Bronchial epithelial cell (primary cell): ENCODE measurements around the gene CSHL1. TPM values are rescaled to one million over a fixed set of nuclear protein-coding genes. Genes with fewer than 3 reads are reported as not detected.
"Not testable (repeated sequence)": the region's sequence is repeated elsewhere in the genome, so short reads cannot be mapped to it uniquely, and the experiment has no call there.

Source experiments
- DNase-seq: peaks from one replicate; pipeline ENCODE4 v3.0.0-alpha.2; 2010; ENCODE audit warnings: low read depth
- FAIRE-seq: peaks from 2 replicates; lab custom pipeline; 2011; peaks lifted over from hg19 to GRCh38; lab: Jason Lieb, UNC
- H3K27me3 ChIP-seq: 2 replicates; pipeline ENCODE4 v1.5.1; 2011; ENCODE audit warnings: low read length; ENCODE audit not compliant: control insufficient read depth, insufficient read depth
- H3K36me3 ChIP-seq: 2 replicates; pipeline ENCODE4 v1.5.1; 2011; ENCODE audit warnings: low read length; ENCODE audit not compliant: control insufficient read depth, insufficient read depth
- H3K4me3 ChIP-seq: 2 replicates; pipeline ENCODE4 v1.5.1; 2011; ENCODE audit warnings: mild to moderate bottlenecking, low read depth, low read length, control low read depth
- total RNA-seq: library from RNA; depleted of rRNA; stranded (reverse); fragments of >200 nt; gene quantifications from 2 replicates; pipeline ENCODE4 v1.2.1, GENCODE V29; 2014
- TF ChIP-seq, protein P1 (sequence below): IDR thresholded peaks from 2 replicates; pipeline ENCODE4 v1.5.1; 2011; ENCODE audit warnings: mild to moderate bottlenecking, moderate library complexity, low read length, control low read depth, inconsistent platforms; ENCODE audit not compliant: insufficient read depth, severe bottlenecking

Gene CSHL1
- total RNA-seq, 1 donor from 2014 or later = not detected

DNA sequence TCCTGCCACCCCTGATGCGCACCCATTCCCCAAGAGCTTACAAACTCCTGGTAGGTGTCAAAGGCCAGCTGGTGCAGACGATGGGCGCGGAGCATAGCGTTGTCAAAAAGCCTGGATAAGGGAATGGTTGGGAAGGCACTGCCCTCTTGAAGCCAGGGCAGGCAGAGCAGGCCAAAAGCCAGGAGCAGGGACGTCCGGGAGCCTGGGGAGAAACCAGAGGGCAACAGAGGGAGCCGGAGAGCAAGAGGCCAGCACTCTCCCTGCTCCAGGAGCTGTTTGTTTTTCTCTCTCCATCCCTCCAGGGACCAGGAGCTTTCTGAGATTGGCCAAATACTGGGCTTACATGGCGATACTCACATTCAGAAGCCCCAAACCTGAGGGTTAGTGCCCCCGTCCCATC is 7.2 kb upstream of the CSHL1 start:
- Histone ChIP-seq H3K4me3 (no peak overlapping the region), H3K36me3 (no peaks in the 10 kb centered on the region), H3K27me3 (peaks cover 5% of the 10 kb centered on the region)
- TF ChIP-seq, protein P1, sequence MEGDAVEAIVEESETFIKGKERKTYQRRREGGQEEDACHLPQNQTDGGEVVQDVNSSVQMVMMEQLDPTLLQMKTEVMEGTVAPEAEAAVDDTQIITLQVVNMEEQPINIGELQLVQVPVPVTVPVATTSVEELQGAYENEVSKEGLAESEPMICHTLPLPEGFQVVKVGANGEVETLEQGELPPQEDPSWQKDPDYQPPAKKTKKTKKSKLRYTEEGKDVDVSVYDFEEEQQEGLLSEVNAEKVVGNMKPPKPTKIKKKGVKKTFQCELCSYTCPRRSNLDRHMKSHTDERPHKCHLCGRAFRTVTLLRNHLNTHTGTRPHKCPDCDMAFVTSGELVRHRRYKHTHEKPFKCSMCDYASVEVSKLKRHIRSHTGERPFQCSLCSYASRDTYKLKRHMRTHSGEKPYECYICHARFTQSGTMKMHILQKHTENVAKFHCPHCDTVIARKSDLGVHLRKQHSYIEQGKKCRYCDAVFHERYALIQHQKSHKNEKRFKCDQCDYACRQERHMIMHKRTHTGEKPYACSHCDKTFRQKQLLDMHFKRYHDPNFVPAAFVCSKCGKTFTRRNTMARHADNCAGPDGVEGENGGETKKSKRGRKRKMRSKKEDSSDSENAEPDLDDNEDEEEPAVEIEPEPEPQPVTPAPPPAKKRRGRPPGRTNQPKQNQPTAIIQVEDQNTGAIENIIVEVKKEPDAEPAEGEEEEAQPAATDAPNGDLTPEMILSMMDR = no peak
- DNase-seq (no peak), FAIRE-seq (no peak)

DNA sequence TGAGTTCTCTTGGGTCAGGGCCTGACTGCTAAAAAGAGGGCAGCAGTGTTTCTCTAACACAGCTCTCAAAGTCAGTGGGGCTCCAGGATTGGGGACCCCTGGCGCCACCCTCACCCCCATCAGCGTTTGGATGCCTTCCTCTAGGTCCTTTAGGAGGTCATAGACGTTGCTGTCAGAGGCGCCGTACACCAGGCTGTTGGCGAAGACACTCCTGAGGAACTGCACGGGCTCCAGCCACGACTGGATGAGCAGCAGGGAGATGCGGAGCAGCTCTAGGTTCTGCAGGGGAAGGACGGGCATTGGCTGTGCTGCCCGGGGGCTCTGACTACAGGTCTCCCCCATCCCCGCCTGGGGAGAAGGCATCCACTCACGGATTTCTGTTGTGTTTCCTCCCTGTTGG is 6.6 kb upstream of the CSHL1 start:
- no peaks in the 10 kb centered on the region for H3K36me3 ChIP-seq
- peaks cover 5% of the 10 kb centered on the region for H3K27me3 ChIP-seq
- TF ChIP-seq, protein P1 = no peak
- H3K4me3 ChIP-seq = no peak overlapping the region
- no peak for DNase-seq
- no peak for FAIRE-seq

DNA sequence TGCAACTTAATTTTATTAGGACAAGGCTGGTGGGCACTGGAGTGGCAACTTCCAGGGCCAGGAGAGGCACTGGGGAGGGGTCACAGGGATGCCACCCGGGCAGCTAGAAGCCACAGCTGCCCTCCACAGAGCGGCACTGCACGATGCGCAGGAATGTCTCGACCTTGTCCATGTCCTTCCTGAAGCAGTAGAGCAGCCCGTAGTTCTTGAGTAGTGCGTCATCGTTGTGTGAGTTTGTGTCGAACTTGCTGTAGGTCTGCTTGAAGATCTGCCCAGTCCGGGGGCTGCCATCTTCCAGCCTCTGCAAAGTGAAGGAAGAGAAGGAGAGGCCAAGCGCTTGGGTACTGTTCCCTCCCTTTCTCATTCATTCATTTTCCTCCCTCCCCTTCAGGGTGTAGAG is 6.1 kb upstream of the CSHL1 start:
- not testable (repeated sequence) for H3K27me3 ChIP-seq, FAIRE-seq

DNA sequence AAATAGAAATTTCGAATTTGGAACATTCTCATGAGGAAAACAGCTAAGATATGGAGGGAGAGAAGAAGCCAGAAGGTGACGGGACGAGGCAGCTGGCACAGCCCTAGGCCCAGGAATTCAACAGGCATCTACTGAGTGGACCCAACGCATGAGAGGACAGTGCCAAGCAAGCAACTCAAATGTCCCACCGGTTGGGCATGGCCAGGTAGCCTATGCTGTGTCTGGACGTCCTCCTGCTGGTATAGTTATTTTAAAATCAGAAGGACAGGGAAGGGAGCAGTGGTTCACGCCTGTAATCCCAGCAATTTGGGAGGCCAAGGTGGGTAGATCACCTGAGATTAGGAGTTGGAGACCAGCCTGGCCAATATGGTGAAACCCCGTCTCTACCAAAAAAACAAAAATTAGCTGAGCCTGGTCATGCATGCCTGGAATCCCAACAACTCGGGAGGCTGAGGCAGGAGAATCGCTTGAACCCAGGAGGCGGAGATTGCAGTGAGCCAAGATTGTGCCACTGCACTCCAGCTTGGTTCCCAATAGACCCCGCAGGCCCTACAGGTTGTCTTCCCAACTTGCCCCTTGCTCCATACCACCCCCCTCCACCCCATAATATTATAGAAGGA is 5.6 kb upstream of the CSHL1 start:
- FAIRE-seq = no peak

More for the DNA sequence above, 6.1 kb upstream of the CSHL1 start:
- DNase-seq, H3K4me3 ChIP-seq, H3K36me3 ChIP-seq: not testable (repeated sequence)

DNA sequence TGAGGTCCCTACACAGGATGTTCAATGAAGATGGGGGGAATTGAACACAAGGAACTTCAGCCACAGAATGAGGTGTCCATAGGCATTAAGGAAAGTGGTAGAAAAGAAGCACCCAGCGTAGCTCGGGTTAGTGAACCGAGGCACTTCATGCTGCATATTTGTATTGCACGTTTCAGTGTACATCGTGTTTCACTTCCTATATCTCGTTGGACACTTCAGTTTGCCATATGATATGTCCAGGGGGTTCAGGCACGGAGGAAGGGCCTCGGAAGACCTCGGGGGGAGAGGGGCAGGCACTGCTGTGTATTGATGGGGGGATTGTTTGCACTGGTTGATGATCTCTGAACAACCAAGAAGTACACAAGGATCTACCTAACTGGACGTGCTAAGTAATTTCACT is 4.7 kb upstream of the CSHL1 start:
- H3K27me3 ChIP-seq, H3K4me3 ChIP-seq, FAIRE-seq, H3K36me3 ChIP-seq, DNase-seq: not testable (repeated sequence)

More for the DNA sequence above, 5.6 kb upstream of the CSHL1 start:
- Histone ChIP-seq H3K4me3 (no peak overlapping the region), H3K36me3 (no peaks in the 10 kb centered on the region), H3K27me3 (peaks cover 7% of the 10 kb centered on the region)
- no peak for DNase-seq
- TF ChIP-seq, protein P1 = no peak

DNA sequence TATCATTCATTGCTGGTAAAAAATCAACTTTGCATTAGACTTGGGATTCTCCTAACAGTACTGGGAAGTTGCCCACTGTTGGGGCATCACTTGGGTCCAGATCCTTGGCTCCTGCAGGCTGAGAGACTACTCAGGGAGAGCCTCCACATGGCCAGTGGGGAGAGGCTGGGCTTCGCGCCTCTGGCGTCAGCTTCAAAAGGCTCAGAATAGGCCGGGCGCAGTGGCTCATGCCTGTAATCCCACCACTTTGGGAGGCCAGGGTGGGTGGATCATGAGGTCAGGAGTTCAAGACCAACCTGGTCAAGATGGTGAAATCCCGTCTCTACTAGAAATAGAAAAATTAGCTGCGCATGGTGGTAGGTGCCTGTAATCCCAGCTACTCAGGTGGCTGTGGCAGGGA is 3.4 kb upstream of the CSHL1 start:
- H3K27me3 ChIP-seq = peaks cover 8% of the 10 kb centered on the region
- H3K4me3 ChIP-seq = no peak overlapping the region
- no peak for FAIRE-seq
- H3K36me3 ChIP-seq = no peaks in the 10 kb centered on the region
- DNase-seq = no peak
- TF ChIP-seq, protein P1 = no peak

DNA sequence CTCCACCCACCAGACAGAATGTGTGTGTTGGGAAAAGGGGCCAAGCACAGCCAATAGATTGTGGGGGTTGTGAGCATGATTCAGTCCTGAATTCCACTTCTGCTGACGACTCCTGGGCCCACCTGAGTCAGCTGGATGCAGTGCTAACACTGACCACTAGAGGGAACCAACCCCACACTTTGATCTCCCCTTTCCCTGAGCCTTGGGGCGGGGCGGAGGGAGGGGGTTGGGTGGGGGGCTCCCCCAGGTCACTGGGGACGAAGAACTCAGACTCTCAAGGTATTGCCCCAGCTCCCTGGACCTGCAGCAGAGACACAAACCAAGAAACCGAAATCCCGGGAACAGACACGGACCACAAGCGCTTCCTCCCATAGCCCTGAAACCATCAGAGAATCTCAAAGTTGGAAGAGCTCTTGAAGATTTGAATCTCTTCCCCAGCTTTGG is 621 bp upstream of the CSHL1 start:
- Histone ChIP-seq H3K27me3 (peaks cover 6% of the 10 kb centered on the region), H3K4me3 (no peak overlapping the region), H3K36me3 (no peaks in the 10 kb centered on the region)
- FAIRE-seq (no peak), DNase-seq (peak; percentile 29)
- TF ChIP-seq, protein P1 = peak; percentile 76
